Upper lobe of right lung (tissue), 1 donor: ENCODE data around the gene PEMT. TPM values are rescaled to one million over a fixed set of nuclear protein-coding genes. Genes with fewer than 3 reads are reported as not detected.

ENCODE experiments used
- ATAC-seq: fragments of 200-7000 bp; cut with Tn5 transposase; one replicate; pipeline ENCODE4 v1.9.1; 2020; ENCODE audit warnings: mild to moderate bottlenecking, moderate library complexity
- DNase-seq: peaks from one replicate; pipeline ENCODE4 v3.0.0-alpha.2; 2020
- H3K27ac ChIP-seq: fragments of 200-600 bp; one replicate; pipeline ENCODE4 v1.8.0; 2022
- H3K27me3 ChIP-seq: fragments of 200-600 bp; one replicate; pipeline ENCODE4 v1.8.0; 2022; ENCODE audit warnings: mild to moderate bottlenecking
- H3K36me3 ChIP-seq: fragments of 200-600 bp; one replicate; pipeline ENCODE4 v1.8.0; 2022
- H3K4me1 ChIP-seq: fragments of 200-600 bp; one replicate; pipeline ENCODE4 v1.8.0; 2022
- H3K4me3 ChIP-seq: fragments of 200-600 bp; one replicate; pipeline ENCODE4 v1.8.0; 2022; ENCODE audit warnings: mild to moderate bottlenecking
- H3K9me3 ChIP-seq: fragments of 200-600 bp; one replicate; pipeline ENCODE4 v1.8.0; 2022
- intact Hi-C: fragments of 100-400 bp; cut with DNase I; formaldehyde crosslinking; loops from one replicate; pipeline ENCODE4 v1.11.0; 2022
- total RNA-seq: library from RNA; stranded (reverse); fragmentation: NEBNext Ultra II Directional; extraction: Animal tissue kit (Norgen Biotek cat#: 25700); gene quantifications from one replicate; pipeline ENCODE4 v1.2.1, GENCODE V29; 2021
- TF ChIP-seq, protein P1 (sequence below): fragments of 200-600 bp; IDR thresholded peaks from one replicate; pipeline ENCODE4 v1.8.0; 2022; ENCODE audit warnings: antibody characterized with exemption
- donor health status: DM: no; HTN: yes; CAD: no; lungs with severe emphysema.

PEMT gene
- total RNA-seq, 1 donor from 2014 or later: 29.6 TPM

DNA sequence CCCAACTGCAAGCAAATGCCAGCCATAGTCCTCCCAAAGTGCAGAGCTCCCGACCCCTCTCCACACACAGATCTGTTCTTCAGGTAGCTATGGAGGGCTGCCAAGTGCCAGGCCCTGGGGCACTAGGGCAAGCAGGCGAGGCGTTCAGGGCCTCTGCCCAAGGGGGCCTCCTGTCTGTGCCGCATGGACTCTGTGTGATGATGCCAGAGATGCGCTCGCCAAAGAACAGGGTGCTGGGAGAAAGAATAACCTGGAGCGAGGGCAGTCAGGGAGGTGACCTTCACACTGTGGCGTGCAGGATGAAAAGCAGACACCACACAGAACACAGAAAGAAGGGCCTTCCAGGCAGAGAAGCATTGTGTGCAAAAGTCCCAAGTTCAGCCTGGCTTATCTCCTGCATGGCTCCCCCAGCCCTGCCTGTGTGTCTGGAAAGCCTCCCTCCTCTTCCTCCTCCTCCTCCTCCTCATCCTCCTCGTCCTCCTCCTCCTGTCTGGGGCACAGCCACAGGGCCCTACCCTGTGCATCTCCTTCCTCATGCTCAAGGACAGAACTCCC is 44.2 kb downstream of the PEMT start:
- ATAC-seq (no peak), DNase-seq (no peak)
- Histone ChIP-seq H3K4me3 (no peak overlapping the region), H3K27ac (no peak overlapping the region), H3K36me3 (no peaks in the 10 kb centered on the region), H3K9me3 (no peaks in the 10 kb centered on the region), H3K4me1 (peaks cover 3% of the 10 kb centered on the region), H3K27me3 (no peaks in the 10 kb centered on the region)
- TF ChIP-seq, protein P1, sequence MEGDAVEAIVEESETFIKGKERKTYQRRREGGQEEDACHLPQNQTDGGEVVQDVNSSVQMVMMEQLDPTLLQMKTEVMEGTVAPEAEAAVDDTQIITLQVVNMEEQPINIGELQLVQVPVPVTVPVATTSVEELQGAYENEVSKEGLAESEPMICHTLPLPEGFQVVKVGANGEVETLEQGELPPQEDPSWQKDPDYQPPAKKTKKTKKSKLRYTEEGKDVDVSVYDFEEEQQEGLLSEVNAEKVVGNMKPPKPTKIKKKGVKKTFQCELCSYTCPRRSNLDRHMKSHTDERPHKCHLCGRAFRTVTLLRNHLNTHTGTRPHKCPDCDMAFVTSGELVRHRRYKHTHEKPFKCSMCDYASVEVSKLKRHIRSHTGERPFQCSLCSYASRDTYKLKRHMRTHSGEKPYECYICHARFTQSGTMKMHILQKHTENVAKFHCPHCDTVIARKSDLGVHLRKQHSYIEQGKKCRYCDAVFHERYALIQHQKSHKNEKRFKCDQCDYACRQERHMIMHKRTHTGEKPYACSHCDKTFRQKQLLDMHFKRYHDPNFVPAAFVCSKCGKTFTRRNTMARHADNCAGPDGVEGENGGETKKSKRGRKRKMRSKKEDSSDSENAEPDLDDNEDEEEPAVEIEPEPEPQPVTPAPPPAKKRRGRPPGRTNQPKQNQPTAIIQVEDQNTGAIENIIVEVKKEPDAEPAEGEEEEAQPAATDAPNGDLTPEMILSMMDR: no peak
- intact Hi-C loops: no loop called here

DNA sequence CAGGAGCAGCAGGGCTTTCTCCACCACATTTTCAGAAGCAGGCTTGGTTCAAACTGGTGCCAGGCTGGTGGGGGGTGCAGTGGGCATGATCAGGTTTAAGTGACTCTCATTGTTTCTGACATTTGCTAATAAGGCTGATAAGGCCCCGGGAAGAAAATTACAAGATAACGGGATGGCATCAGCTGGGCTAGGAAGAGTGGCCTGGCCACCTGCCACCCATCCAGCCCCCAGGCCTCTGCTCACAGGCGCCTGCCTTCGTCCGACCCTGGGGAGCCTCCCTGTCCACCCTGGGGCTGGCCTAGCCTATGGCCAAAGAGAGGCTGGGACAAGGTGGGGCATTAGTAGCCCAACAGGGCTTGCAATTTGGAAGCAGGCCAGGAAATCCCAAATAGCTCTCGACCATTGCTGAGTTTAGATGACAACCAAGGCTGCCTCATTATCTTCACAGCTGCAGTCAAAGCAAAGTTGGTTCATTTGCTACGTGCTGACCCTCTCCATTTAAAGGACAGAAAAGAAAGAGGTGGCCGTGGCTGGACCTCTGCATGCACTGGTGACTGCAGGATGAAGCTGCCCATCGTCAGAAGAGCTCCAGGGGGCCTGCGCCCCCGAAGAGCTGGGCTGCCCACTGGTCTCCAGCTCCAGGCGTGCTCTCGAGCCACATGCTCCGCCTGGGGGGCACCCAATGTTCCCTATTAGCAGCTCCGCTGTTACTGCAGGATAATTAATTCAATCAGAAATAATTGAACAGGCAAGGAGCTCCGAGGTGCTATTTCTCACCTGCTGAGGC is 44.9 kb downstream of the PEMT start:
- intact Hi-C loops: no loop called here
- no peak for DNase-seq
- TF ChIP-seq, protein P1: no peak
- no peaks in the 10 kb centered on the region for H3K36me3 ChIP-seq
- no peaks in the 10 kb centered on the region for H3K9me3 ChIP-seq
- peaks cover 3% of the 10 kb centered on the region for H3K4me1 ChIP-seq
- no peak overlapping the region for H3K4me3 ChIP-seq
- H3K27ac ChIP-seq: no peak overlapping the region
- H3K27me3 ChIP-seq: no peaks in the 10 kb centered on the region
- ATAC-seq: no peak

DNA sequence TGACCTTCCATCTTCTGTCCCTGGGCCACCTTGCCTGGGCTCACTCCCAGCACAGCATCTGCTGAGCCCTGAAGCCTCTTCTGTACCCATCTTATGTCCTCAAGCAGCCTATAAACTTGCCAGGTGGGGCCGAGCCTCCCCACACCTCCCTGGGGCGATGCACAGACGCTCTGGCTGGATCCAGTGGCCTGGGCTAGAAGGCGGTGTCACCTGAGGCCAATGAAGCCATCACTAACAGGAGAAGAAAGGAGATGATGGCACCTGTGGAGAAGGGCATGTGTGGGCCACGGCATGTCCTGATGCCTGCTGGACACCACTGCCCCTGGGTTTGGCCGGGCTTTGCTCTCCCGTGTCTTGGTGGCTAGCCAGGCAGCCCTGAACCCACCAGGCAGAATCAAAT is 45.5 kb downstream of the PEMT start:
- TF ChIP-seq, protein P1: no peak
- H3K4me1 ChIP-seq: peaks cover 3% of the 10 kb centered on the region
- no peaks in the 10 kb centered on the region for H3K36me3 ChIP-seq
- ATAC-seq (no peak), DNase-seq (no peak)
- H3K9me3 ChIP-seq: no peaks in the 10 kb centered on the region
- no peak overlapping the region for H3K27ac ChIP-seq
- intact Hi-C loops: no loop called here
- no peaks in the 10 kb centered on the region for H3K27me3 ChIP-seq
- no peak overlapping the region for H3K4me3 ChIP-seq

DNA sequence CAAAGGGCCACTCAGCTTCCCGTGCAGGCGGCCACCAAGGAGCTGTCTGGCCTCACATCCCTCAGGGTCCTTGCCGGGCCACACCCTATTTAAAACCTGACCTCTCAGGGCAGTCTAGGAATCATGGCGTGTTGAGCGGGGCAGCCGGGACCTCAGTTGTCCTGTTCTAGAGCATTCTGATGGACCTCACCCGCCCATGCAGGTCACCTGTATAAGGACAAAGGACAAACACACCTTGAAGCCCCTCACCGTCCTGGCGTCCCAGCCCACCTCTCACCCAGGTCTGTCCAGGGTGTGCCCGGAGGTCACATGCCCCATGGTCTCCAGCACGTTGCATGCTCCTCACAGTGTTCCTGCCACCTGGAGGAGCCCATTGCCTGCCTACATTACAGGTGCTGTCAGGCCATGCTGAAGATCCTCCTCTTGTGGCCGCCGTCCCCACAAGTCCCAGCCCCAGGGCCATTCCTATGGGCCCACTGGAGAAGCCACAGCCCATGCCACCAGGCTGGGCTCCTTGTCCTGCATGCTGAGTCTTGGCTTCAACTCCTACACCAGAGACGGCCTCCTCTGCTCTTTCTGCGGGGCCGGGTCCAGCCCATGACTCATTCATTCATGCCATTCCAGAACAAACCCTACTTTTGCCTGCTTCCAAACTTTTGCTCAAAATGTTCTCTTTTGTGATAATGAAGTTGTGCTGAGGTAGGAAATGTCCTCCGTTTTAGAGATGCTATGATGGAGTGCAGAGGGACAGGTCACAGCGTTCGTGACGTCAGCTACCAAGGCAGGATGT is 46.3 kb downstream of the PEMT start:
- DNase-seq (no peak), ATAC-seq (no peak)
- Histone ChIP-seq H3K36me3 (no peaks in the 10 kb centered on the region), H3K4me1 (peaks cover 3% of the 10 kb centered on the region), H3K27ac (no peak overlapping the region), H3K27me3 (no peaks in the 10 kb centered on the region), H3K9me3 (no peaks in the 10 kb centered on the region), H3K4me3 (no peak overlapping the region)
- TF ChIP-seq, protein P1: no peak
- intact Hi-C loops: no loop called here

DNA sequence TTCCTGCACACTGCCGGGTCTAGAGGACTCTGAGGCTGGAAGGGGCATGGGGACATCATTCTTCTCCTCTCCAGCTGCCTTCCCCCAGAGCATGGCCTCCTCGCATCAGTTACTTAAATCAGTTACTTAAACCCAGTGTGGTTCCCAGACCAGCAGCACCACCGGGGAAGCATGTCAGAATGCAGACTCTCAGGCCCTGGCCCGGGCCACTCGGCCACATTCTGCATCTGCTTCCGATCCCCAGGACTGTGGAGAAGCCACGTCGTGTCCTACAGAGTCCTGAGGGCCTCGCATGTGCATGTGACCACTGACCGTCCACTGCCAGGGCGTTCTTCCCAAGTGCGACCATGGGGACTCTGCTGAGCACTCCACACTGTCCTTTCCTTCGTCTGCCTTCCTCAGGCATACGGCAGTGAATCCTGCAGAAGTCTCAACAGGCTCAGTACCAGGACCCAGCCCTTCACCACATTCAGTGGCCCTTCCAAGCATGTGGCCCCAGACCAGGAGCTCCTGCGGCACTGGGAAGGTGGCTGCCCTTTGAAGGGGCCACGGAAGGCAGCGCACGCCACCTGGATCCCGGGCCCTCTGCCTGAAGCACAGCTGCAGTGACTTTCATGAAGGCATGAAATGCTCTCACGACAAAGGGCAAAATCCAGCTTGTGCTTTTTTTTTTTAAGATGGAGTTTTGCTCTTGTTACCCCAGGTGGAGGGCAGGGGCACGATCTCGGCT is 48.4 kb downstream of the PEMT start:
- Histone ChIP-seq H3K4me3 (no peak overlapping the region), H3K4me1 (peaks cover 7% of the 10 kb centered on the region), H3K9me3 (no peaks in the 10 kb centered on the region), H3K36me3 (no peaks in the 10 kb centered on the region), H3K27me3 (no peaks in the 10 kb centered on the region), H3K27ac (no peak overlapping the region)
- DNase-seq (no peak), ATAC-seq (no peak)
- intact Hi-C loops: no loop called here
- TF ChIP-seq, protein P1: no peak
